ENCODE measurements around the gene MYMK.

MYMK gene

GRCh38 chr9:133558191-133559126 lies 33.7 kb upstream of the MYMK start:
- H3K27me3 ChIP-seq (ENCODE audit: control insufficient read depth, insufficient read depth, low read length, poor library complexity, severe bottlenecking) = no peaks in the 10 kb centered on the region
- no peak overlapping the region for H3K4me3 ChIP-seq (ENCODE audit: insufficient read depth, low read depth, low read length)
- WGBS, 2 experiments = 40 to 43% methylated on average over 31 of the region's 31 CpGs
- H3K4me1 ChIP-seq (ENCODE audit: control insufficient read depth, insufficient read depth, low read length) = peaks cover 53% of the 10 kb centered on the region
- H3K9me3 ChIP-seq (ENCODE audit: control insufficient read depth, low read length) = no peaks in the 10 kb centered on the region
- peak overlapping the region; percentile 77 for H3K27ac ChIP-seq (ENCODE audit: insufficient read depth, low read depth, low read length, poor library complexity, severe bottlenecking)
- no peaks in the 10 kb centered on the region for H3K36me3 ChIP-seq (ENCODE audit: control insufficient read depth, insufficient read depth, low read length)

DNA sequence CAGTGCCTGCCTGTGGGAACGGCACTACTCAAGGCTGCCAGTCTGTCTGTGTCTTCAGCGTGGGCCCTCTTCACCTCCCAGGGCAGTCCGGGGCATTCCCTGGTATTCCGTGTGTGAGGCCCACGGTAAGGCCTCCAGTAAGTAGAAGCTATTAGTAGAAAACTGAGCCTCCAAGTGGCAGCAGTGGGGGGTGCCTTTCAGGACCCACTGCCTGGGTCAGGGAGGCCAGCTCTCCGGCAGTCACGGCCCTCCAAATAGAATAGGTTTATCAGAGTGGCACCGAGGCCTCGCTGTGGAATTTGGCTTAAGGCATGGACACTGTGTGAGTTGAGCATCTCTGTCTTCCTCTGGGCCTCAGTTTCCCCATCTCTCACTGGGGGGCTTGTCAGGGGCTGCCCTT lies 32.8 kb upstream of the MYMK start:
- no peaks in the 10 kb centered on the region for H3K36me3 ChIP-seq (ENCODE audit: control insufficient read depth, insufficient read depth, low read length)
- no peaks in the 10 kb centered on the region for H3K9me3 ChIP-seq (ENCODE audit: control insufficient read depth, low read length)
- no peaks in the 10 kb centered on the region for H3K27me3 ChIP-seq (ENCODE audit: control insufficient read depth, insufficient read depth, low read length, poor library complexity, severe bottlenecking)
- H3K4me3 ChIP-seq (ENCODE audit: insufficient read depth, low read depth, low read length) = no peak overlapping the region
- H3K4me1 ChIP-seq (ENCODE audit: control insufficient read depth, insufficient read depth, low read length) = peaks cover 53% of the 10 kb centered on the region
- no peak overlapping the region for H3K27ac ChIP-seq (ENCODE audit: insufficient read depth, low read depth, low read length, poor library complexity, severe bottlenecking)
- WGBS, 2 experiments = 85 to 89% methylated on average over 9 of the region's 9 CpGs

DNA sequence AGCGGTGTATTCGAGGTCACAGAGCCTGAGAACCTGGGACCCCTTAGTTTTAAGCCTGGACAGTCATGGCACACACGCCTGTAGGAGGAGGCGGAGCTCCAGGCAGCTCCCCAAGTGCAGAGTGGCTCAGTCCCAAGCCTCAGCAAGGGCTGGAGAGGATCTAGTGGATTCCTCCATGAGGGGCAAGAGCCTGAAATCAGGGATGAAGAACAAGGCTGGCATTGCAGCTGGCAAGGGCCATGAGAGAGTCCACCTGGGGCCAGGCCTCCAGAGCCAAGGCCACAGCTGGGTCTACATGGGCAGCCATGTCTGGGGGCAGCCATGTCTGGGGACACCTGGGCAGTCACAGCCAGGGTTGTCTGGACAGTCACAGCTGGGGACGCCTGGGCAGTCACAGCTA lies 31.6 kb upstream of the MYMK start:
- Histone ChIP-seq H3K9me3 (ENCODE audit: control insufficient read depth, low read length) (no peaks in the 10 kb centered on the region), H3K27ac (ENCODE audit: insufficient read depth, low read depth, low read length, poor library complexity, severe bottlenecking) (no peak overlapping the region), H3K27me3 (ENCODE audit: control insufficient read depth, insufficient read depth, low read length, poor library complexity, severe bottlenecking) (no peaks in the 10 kb centered on the region), H3K4me3 (ENCODE audit: insufficient read depth, low read depth, low read length) (no peak overlapping the region), H3K4me1 (ENCODE audit: control insufficient read depth, insufficient read depth, low read length) (peaks cover 53% of the 10 kb centered on the region), H3K36me3 (ENCODE audit: control insufficient read depth, insufficient read depth, low read length) (no peaks in the 10 kb centered on the region)
- 90 to 91% methylated on average over 5 of the region's 5 CpGs for WGBS, 2 experiments

DNA sequence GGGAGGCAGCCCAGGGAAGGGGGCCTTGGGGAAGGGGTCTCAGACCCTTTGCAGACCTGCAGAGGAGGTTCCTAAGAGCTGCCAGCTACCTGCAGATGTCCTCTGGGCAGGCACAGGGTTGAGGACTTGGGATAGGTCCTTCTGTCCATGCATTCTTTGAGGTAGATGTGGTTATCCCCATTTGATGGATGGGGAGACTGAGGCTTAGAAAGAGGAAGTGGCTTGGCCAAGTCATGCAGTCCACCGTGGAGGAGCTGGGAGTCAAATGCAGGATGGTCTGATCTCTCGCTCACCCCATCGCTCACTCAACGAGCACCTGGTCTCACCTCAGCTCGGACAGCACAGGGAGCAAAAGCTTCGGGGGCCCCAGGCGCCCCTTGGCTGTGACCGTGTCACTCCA lies 30.0 kb upstream of the MYMK start:
- no peaks in the 10 kb centered on the region for H3K36me3 ChIP-seq (ENCODE audit: control insufficient read depth, insufficient read depth, low read length)
- H3K4me3 ChIP-seq (ENCODE audit: insufficient read depth, low read depth, low read length) = no peak overlapping the region
- no peaks in the 10 kb centered on the region for H3K27me3 ChIP-seq (ENCODE audit: control insufficient read depth, insufficient read depth, low read length, poor library complexity, severe bottlenecking)
- H3K4me1 ChIP-seq (ENCODE audit: control insufficient read depth, insufficient read depth, low read length) = peaks cover 41% of the 10 kb centered on the region
- 94 to 95% methylated on average over 8 of the region's 8 CpGs for WGBS, 2 experiments
- H3K9me3 ChIP-seq (ENCODE audit: control insufficient read depth, low read length) = no peaks in the 10 kb centered on the region
- H3K27ac ChIP-seq (ENCODE audit: insufficient read depth, low read depth, low read length, poor library complexity, severe bottlenecking) = no peak overlapping the region

- no peaks in the 10 kb centered on the region for H3K9me3 ChIP-seq (ENCODE audit: control insufficient read depth, low read length)
These were observed 29.4 kb upstream of the MYMK start for GRCh38 chr9:133553973-133554713.

DNA sequence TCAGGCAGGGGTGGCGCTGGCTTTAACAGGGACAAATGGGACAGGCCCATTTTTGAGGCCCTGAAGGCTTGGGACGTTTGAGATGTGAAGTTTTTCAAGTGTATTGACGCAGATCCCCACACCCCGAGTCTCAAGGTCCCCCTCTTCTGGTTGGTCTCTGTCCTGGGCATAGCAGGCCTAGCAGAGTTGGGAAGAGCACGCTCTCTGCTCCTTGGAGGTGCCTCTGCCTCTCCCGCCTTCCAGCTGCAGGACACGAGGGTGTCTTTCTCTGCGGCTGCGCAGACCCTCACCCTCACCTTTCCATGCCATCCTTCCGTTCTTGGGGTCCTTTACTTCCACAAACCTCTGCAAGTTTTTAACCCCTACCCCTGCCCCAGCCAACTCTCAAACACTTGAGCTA lies 28.4 kb upstream of the MYMK start:
- no peak overlapping the region for H3K27ac ChIP-seq (ENCODE audit: insufficient read depth, low read depth, low read length, poor library complexity, severe bottlenecking)
- peaks cover 29% of the 10 kb centered on the region for H3K4me1 ChIP-seq (ENCODE audit: control insufficient read depth, insufficient read depth, low read length)
- 93 to 94% methylated on average over 10 of the region's 10 CpGs for WGBS, 2 experiments
- no peaks in the 10 kb centered on the region for H3K9me3 ChIP-seq (ENCODE audit: control insufficient read depth, low read length)
- no peak overlapping the region for H3K4me3 ChIP-seq (ENCODE audit: insufficient read depth, low read depth, low read length)
- no peaks in the 10 kb centered on the region for H3K36me3 ChIP-seq (ENCODE audit: control insufficient read depth, insufficient read depth, low read length)
- H3K27me3 ChIP-seq (ENCODE audit: control insufficient read depth, insufficient read depth, low read length, poor library complexity, severe bottlenecking) = no peaks in the 10 kb centered on the region

More at GRCh38 chr9:133553973-133554713, 29.4 kb upstream of the MYMK start:
- peaks cover 39% of the 10 kb centered on the region for H3K4me1 ChIP-seq (ENCODE audit: control insufficient read depth, insufficient read depth, low read length)
- WGBS, 2 experiments = 72% methylated on average over 31 of the region's 31 CpGs
- H3K36me3 ChIP-seq (ENCODE audit: control insufficient read depth, insufficient read depth, low read length) = no peaks in the 10 kb centered on the region
- no peak overlapping the region for H3K27ac ChIP-seq (ENCODE audit: insufficient read depth, low read depth, low read length, poor library complexity, severe bottlenecking)
- no peaks in the 10 kb centered on the region for H3K27me3 ChIP-seq (ENCODE audit: control insufficient read depth, insufficient read depth, low read length, poor library complexity, severe bottlenecking)
- no peak overlapping the region for H3K4me3 ChIP-seq (ENCODE audit: insufficient read depth, low read depth, low read length)

GRCh38 chr9:133552236-133552635 lies 27.5 kb upstream of the MYMK start:
- Histone ChIP-seq H3K4me3 (ENCODE audit: insufficient read depth, low read depth, low read length) (no peak overlapping the region), H3K27me3 (ENCODE audit: control insufficient read depth, insufficient read depth, low read length, poor library complexity, severe bottlenecking) (no peaks in the 10 kb centered on the region), H3K27ac (ENCODE audit: insufficient read depth, low read depth, low read length, poor library complexity, severe bottlenecking) (no peak overlapping the region), H3K4me1 (ENCODE audit: control insufficient read depth, insufficient read depth, low read length) (peaks cover 20% of the 10 kb centered on the region), H3K9me3 (ENCODE audit: control insufficient read depth, low read length) (no peaks in the 10 kb centered on the region), H3K36me3 (ENCODE audit: control insufficient read depth, insufficient read depth, low read length) (no peaks in the 10 kb centered on the region)
- 95 to 98% methylated on average over 8 of the region's 8 CpGs for WGBS, 2 experiments

- Histone ChIP-seq H3K4me3 (ENCODE audit: insufficient read depth, low read depth, low read length) (no peak overlapping the region), H3K27me3 (ENCODE audit: control insufficient read depth, insufficient read depth, low read length, poor library complexity, severe bottlenecking) (no peaks in the 10 kb centered on the region), H3K36me3 (ENCODE audit: control insufficient read depth, insufficient read depth, low read length) (no peaks in the 10 kb centered on the region), H3K27ac (ENCODE audit: insufficient read depth, low read depth, low read length, poor library complexity, severe bottlenecking) (no peak overlapping the region), H3K9me3 (ENCODE audit: control insufficient read depth, low read length) (no peaks in the 10 kb centered on the region), H3K4me1 (ENCODE audit: control insufficient read depth, insufficient read depth, low read length) (peaks cover 12% of the 10 kb centered on the region)
- WGBS, 2 experiments = 87 to 88% methylated on average over 7 of the region's 7 CpGs
These were observed 26.7 kb upstream of the MYMK start for GRCh38 chr9:133551446-133551845.

- Histone ChIP-seq H3K4me1 (ENCODE audit: control insufficient read depth, insufficient read depth, low read length) (no peaks in the 10 kb centered on the region), H3K4me3 (ENCODE audit: insufficient read depth, low read depth, low read length) (no peak overlapping the region)
- WGBS, 2 experiments = 87 to 88% methylated on average over 15 of the region's 15 CpGs
These were observed 22.4 kb upstream of the MYMK start for GRCh38 chr9:133547116-133547515.

GRCh38 chr9:133546287-133546680 lies 21.5 kb upstream of the MYMK start:
- H3K27me3 ChIP-seq (ENCODE audit: control insufficient read depth, insufficient read depth, low read length, poor library complexity, severe bottlenecking) = no peaks in the 10 kb centered on the region
- no peaks in the 10 kb centered on the region for H3K36me3 ChIP-seq (ENCODE audit: control insufficient read depth, insufficient read depth, low read length)
- 86 to 88% methylated on average over 8 of the region's 8 CpGs for WGBS, 2 experiments
- H3K4me3 ChIP-seq (ENCODE audit: insufficient read depth, low read depth, low read length) = no peak overlapping the region
- no peak overlapping the region for H3K27ac ChIP-seq (ENCODE audit: insufficient read depth, low read depth, low read length, poor library complexity, severe bottlenecking)
- H3K9me3 ChIP-seq (ENCODE audit: control insufficient read depth, low read length) = no peaks in the 10 kb centered on the region
- H3K4me1 ChIP-seq (ENCODE audit: control insufficient read depth, insufficient read depth, low read length) = no peaks in the 10 kb centered on the region

More at GRCh38 chr9:133547116-133547515, 22.4 kb upstream of the MYMK start:
- no peaks in the 10 kb centered on the region for H3K9me3 ChIP-seq (ENCODE audit: control insufficient read depth, low read length)
- no peaks in the 10 kb centered on the region for H3K36me3 ChIP-seq (ENCODE audit: control insufficient read depth, insufficient read depth, low read length)
- no peaks in the 10 kb centered on the region for H3K27me3 ChIP-seq (ENCODE audit: control insufficient read depth, insufficient read depth, low read length, poor library complexity, severe bottlenecking)
- H3K27ac ChIP-seq (ENCODE audit: insufficient read depth, low read depth, low read length, poor library complexity, severe bottlenecking) = no peak overlapping the region
